Activated CD4-positive, alpha-beta memory T cell treated with anti-CD3 and anti-CD28 coated beads, Interleukin-2, amount 10 ng/mL, durations not matched to agents 7 days and 5 days (primary cell): ENCODE results near the gene HYI. TPM values are rescaled to one million over a fixed set of nuclear protein-coding genes. Genes with fewer than 3 reads are reported as not detected.

ENCODE experiments used
- CTCF ChIA-PET: fragments of 350-600 bp; sonication (Branson Sonifier 250); formaldehyde crosslinking; loops from one replicate; lab custom pipeline; 2021; ENCODE audit warnings: antibody characterized with exemption, inconsistent platforms; lab: Charles Lee
- POLR2A ChIA-PET: fragments of 350-600 bp; sonication (Branson Sonifier 250); formaldehyde crosslinking; loops from one replicate; lab custom pipeline; 2021; ENCODE audit warnings: antibody characterized with exemption; lab: Charles Lee
- DNase-seq: peaks from one replicate; pipeline ENCODE4 v3.0.0-alpha.2; 2020
- H3K27ac Mint-ChIP-seq: one replicate; pipeline ENCODE4 v1.8.0; 2021; ENCODE audit warnings: mild to moderate bottlenecking, mixed read lengths
- H3K27me3 Mint-ChIP-seq: one replicate; pipeline ENCODE4 v1.8.0; 2021; ENCODE audit warnings: mixed read lengths
- H3K36me3 Mint-ChIP-seq: one replicate; pipeline ENCODE4 v1.8.0; 2021; ENCODE audit warnings: low read depth, mixed read lengths
- H3K4me1 Mint-ChIP-seq: one replicate; pipeline ENCODE4 v1.8.0; 2021; ENCODE audit warnings: mixed read lengths
- H3K4me3 Mint-ChIP-seq: one replicate; pipeline ENCODE4 v1.8.0; 2021; ENCODE audit warnings: mild to moderate bottlenecking, mixed read lengths
- H3K9me3 Mint-ChIP-seq: one replicate; pipeline ENCODE4 v1.8.0; 2021; ENCODE audit warnings: mixed read lengths
- total RNA-seq, 2 experiments: library from RNA; stranded (reverse); gene quantifications; one replicate each; pipeline ENCODE4 v1.2.3, GENCODE V29; 2021

The HYI gene
- total RNA-seq, 2 experiments from 2014 or later: 15.6 to 16.8 TPM

DNA sequence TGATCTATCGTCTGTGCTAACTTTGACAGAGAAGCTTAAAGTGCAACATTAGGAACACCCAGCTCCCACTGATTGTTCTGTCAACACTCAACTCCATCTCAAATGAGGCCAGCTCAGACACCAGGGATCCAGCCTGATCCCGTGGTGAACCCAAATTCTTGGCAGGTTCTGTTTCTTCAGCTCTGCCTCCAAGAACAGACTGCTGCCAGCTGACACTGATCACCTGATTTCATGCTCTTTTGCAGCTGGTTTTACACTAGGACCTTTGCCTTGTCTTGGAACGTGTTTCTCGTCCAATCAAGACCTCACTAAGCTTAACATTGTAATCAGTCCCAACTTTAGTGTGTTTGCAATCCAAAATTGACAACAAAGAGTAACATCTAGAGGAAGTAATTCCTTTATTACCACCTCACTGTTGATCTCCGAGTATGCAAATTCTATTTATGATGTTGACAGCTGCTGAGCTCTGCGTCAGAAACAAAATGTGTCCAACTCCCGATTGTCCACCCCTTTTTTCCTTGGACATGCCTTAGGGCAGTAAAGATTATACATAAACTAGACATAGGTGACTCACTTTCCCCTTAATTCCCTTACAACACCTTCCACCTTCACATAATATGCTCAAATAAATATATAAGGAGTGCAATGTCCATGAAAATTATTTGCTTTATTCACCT is 1.6 kb upstream of the HYI start:
- POLR2A ChIA-PET: interaction anchor here (0.8 to 1.9 kb wide), 6 partner anchors 13 to 162 kb away, joined by 3 to 10 read pairs (median 4); partner anchors contain the start of gene ELOVL1
- Mint-ChIP-seq H3K27ac (no peak overlapping the region), H3K4me3 (no peak overlapping the region), H3K36me3 (peaks cover 22% of the 10 kb centered on the region), H3K9me3 (no peaks in the 10 kb centered on the region), H3K27me3 (peaks cover 39% of the 10 kb centered on the region), H3K4me1 (peaks cover 25% of the 10 kb centered on the region)
- CTCF ChIA-PET: interaction anchor here (1.0 kb wide), 1 partner anchor 66 kb away, joined by 3 read pairs; the partner anchor contains the start of genes MED8 and SZT2
- no peak for DNase-seq

- Mint-ChIP-seq H3K27me3 (peaks cover 32% of the 10 kb centered on the region), H3K36me3 (peaks cover 28% of the 10 kb centered on the region), H3K4me1 (peaks cover 25% of the 10 kb centered on the region), H3K9me3 (no peaks in the 10 kb centered on the region), H3K27ac (peak overlapping the region; percentile 77), H3K4me3 (peak overlapping the region; percentile 78)
- ChIA-PET CTCF (interaction anchor here (0.9 to 1.3 kb wide), 3 partner anchors 14 to 65 kb away, joined by 3 read pairs; partner anchors contain the start of genes MED8 and SZT2), POLR2A (interaction anchor here (0.6 to 1.9 kb wide), 17 partner anchors 12 to 772 kb away, joined by 3 to 10 read pairs (median 4); partner anchors contain the start of genes CDC20, ELOVL1, KDM4A and MED8)
- DNase-seq: peak; percentile 78
Observed at GRCh38 chr1:43454270-43455011, 710 bp upstream of the HYI start.

DNA sequence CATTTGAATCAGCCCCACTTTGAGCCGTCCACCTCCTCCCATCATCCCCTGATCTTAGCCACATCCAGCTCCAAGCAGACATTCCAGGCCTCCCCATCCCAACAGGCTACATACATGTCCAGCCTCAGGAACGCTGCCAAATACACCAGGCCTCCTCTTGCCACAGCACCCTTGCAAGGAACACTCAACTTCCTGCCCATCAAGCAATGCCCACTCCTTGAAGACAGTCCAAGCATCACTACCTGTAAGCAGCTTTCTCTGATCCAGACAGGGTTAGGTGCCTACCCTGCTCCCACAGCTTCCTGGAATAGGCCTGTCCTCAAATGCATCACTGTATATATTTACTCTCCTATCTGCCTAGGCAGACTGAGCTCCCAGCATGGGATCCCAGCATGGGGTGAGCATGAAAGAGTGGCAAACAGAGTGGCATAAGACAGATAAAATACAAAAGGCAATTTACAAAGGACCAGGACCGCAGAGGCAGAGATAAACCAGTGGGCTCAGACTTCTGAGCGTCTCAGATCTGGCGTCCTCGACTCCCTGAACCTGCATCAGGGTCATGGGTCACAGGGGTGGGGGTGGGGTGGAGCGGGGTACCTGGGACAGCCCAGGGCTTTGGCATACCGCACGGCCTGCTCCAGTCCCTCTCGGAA is 816 bp downstream of the HYI start:
- Mint-ChIP-seq H3K27me3 (peaks cover 18% of the 10 kb centered on the region), H3K36me3 (peaks cover 37% of the 10 kb centered on the region), H3K4me3 (peak overlapping the region; percentile 73), H3K4me1 (peaks cover 25% of the 10 kb centered on the region), H3K9me3 (no peaks in the 10 kb centered on the region), H3K27ac (peak overlapping the region; percentile 69)
- ChIA-PET CTCF (interaction anchor here (1.5 kb wide), 1 partner anchor 38 kb away, joined by 4 read pairs; no protein-coding TSS in a partner anchor), POLR2A (interaction anchor here (1.2 to 1.5 kb wide), 2 partner anchors 78 to 86 kb away, joined by 3 to 4 read pairs; partner anchors contain the start of gene PTPRF)
- DNase-seq: no peak

GRCh38 chr1:43451701-43452532 is 1.8 kb downstream of the HYI start:
- Mint-ChIP-seq H3K9me3 (no peaks in the 10 kb centered on the region), H3K36me3 (peaks cover 47% of the 10 kb centered on the region), H3K4me1 (peaks cover 25% of the 10 kb centered on the region), H3K27me3 (peaks cover 13% of the 10 kb centered on the region), H3K27ac (no peak overlapping the region), H3K4me3 (no peak overlapping the region)
- no peak for DNase-seq
- ChIA-PET CTCF (no interaction called here), POLR2A (no interaction called here)

GRCh38 chr1:43451157-43451591 is 2.6 kb downstream of the HYI start:
- Mint-ChIP-seq H3K27me3 (peaks cover 8% of the 10 kb centered on the region), H3K27ac (no peak overlapping the region), H3K4me3 (no peak overlapping the region), H3K4me1 (peaks cover 25% of the 10 kb centered on the region), H3K9me3 (no peaks in the 10 kb centered on the region), H3K36me3 (peaks cover 53% of the 10 kb centered on the region)
- no peak for DNase-seq
- POLR2A ChIA-PET: no interaction called here
- CTCF ChIA-PET: no interaction called here

- peak overlapping the region; percentile 23 for H3K27ac Mint-ChIP-seq
- peaks cover 23% of the 10 kb centered on the region for H3K4me1 Mint-ChIP-seq
- H3K4me3 Mint-ChIP-seq: no peak overlapping the region
- ChIA-PET CTCF (no interaction called here), POLR2A (no interaction called here)
- H3K27me3 Mint-ChIP-seq: peaks cover 5% of the 10 kb centered on the region
- no peaks in the 10 kb centered on the region for H3K9me3 Mint-ChIP-seq
- DNase-seq: no peak
- H3K36me3 Mint-ChIP-seq: peaks cover 57% of the 10 kb centered on the region
Observed at GRCh38 chr1:43450251-43450941, 3.3 kb downstream of the HYI start.

DNA sequence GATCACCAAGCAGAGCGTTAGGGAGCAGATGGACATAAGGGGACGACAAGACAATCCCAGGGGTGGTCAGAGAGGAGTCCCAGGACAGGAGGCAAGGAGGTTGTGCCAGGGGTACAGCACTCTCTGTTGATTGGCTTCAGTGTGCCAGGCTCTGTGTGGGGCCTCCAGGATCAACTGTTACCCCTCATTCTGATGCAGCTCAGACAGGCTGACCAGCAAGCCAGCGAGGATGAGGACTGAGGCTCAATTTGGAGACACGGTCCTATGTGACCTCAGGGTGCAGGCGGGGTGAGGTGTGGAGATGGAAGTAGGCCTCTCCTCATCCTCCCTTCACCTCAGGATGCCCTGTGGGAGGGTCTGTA is 4.0 kb downstream of the HYI start:
- POLR2A ChIA-PET: no interaction called here

GRCh38 chr1:43448955-43449707 is 4.6 kb downstream of the HYI start:
- H3K36me3 Mint-ChIP-seq: peaks cover 70% of the 10 kb centered on the region
- no peaks in the 10 kb centered on the region for H3K9me3 Mint-ChIP-seq
- DNase-seq: no peak
- ChIA-PET CTCF (no interaction called here), POLR2A (interaction anchor here (1.0 kb wide), 1 partner anchor 9 kb away, joined by 3 read pairs; no protein-coding TSS in a partner anchor)
- peak overlapping the region; percentile 3 for H3K27ac Mint-ChIP-seq
- no peaks in the 10 kb centered on the region for H3K27me3 Mint-ChIP-seq
- H3K4me1 Mint-ChIP-seq: peaks cover 12% of the 10 kb centered on the region
- H3K4me3 Mint-ChIP-seq: no peak overlapping the region

More for the DNA sequence above, 4.0 kb downstream of the HYI start:
- Mint-ChIP-seq H3K9me3 (no peaks in the 10 kb centered on the region), H3K27me3 (peaks cover 3% of the 10 kb centered on the region), H3K36me3 (peaks cover 64% of the 10 kb centered on the region), H3K4me3 (no peak overlapping the region), H3K4me1 (peaks cover 18% of the 10 kb centered on the region), H3K27ac (no peak overlapping the region)
- no peak for DNase-seq
- CTCF ChIA-PET: no interaction called here

DNA sequence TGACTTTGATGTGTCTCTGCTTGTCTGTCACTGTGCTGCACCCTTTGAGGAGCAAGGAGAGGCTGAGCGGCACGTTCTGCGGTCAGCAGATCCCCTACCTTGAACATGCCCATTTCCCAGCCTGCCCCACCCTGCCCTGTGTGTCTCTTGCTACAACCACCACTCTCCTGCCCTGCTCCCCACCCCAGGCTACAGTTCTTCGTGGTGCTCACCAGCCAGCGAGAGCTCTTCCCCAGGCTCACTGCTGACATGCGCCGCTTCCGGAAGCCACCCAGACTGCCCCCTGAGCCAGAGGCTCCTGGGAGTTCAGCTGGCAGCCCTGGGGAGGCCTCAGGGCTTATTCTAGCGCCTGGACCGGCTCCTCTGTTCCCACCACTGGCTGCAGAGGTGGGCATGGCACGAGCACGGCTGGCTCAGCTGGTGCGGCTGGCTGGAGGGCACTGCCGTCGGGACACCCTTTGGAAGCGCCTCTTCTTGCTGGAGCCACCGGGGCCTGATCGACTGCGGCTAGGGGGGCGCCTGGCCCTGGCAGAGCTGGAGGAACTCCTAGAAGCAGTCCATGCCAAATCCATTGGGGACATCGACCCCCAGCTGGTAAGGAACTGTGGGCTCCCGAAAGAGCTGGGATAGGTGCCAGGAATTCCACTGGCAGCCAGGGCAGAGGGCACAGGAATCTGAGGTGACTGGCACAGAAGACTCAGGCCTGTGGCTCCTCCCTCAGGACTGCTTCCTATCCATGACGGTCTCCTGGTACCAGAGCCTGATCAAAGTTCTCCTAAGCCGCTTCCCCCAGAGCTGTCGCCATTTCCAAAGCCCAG is 5.6 kb downstream of the HYI start:
- DNase-seq: no peak
- no peaks in the 10 kb centered on the region for H3K27me3 Mint-ChIP-seq
- peaks cover 8% of the 10 kb centered on the region for H3K4me1 Mint-ChIP-seq
- ChIA-PET CTCF (no interaction called here), POLR2A (interaction anchor here (1.0 kb wide), 1 partner anchor 8 kb away, joined by 3 read pairs; no protein-coding TSS in a partner anchor)
- H3K9me3 Mint-ChIP-seq: no peaks in the 10 kb centered on the region
- H3K36me3 Mint-ChIP-seq: peaks cover 80% of the 10 kb centered on the region
- no peak overlapping the region for H3K4me3 Mint-ChIP-seq
- H3K27ac Mint-ChIP-seq: no peak overlapping the region

DNA sequence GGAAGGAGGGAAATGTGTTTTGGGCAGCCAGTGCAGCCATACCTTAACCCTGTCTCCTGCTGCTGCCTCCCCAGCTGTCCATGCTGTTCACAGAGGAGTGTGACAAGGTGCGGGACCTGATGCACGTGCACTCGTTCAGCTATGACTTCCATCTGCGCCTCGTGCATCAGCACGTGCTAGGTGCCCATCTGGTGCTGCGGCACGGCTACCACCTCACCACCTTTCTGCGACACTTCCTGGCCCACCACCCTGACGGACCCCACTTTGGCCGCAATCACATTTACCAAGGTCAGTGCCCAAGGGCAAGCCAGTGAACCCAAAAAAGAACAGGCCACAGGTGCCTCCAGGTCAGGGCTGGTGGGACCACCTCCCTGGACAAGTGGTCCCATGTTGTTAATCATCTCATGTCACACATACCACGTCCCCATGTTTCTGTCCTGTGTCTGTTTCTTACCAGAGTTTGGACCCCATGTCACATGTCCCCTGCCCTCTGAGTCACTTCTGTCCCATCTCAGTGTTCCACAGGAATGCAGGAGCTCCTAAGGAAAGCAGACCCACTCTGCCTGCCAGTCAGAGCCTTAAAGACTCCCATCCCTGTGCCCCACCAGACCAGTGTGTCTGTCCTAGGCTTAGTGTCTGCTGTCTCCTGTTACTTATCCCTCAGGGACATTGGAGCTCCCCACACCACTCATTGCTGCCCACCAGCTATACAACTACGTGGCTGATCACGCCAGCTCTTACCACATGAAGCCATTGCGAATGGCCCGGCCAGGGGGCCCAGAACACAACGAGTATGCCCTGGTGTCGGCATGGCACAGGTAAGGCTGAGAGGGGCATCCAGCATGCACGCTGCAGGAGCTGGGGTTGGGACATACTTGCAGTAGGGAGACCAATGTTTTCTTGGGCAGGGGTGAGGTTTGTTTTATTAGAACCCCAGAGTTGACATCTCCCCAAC is 6.6 kb downstream of the HYI start:
- Mint-ChIP-seq H3K4me3 (no peak overlapping the region), H3K27ac (no peak overlapping the region), H3K9me3 (no peaks in the 10 kb centered on the region), H3K4me1 (no peaks in the 10 kb centered on the region), H3K27me3 (no peaks in the 10 kb centered on the region), H3K36me3 (peaks cover 72% of the 10 kb centered on the region)
- no peak for DNase-seq
- POLR2A ChIA-PET: no interaction called here
- CTCF ChIA-PET: no interaction called here
